Mammary microvascular endothelial cell (primary cell): Measurements from ENCODE around the gene AP2B1. TPM values are rescaled to one million over a fixed set of nuclear protein-coding genes. Genes with fewer than 3 reads are reported as not detected.

Experiments used
- total RNA-seq: library from RNA; depleted of rRNA; stranded (reverse); fragments of >200 nt; gene quantifications from 2 replicates; pipeline ENCODE4 v1.2.3, GENCODE V29; 2015

The AP2B1 gene
- total RNA-seq: 92.9 and 105 TPM in 2 replicates

GRCh38 chr17:35587074-35587961 is at the start of gene AP2B1:
AP2B1 (plus strand) TSS chr17:35587322; CDS start chr17:35594031, 6,709 bp downstream.

GRCh38 chr17:35537601-35538141 is 49.5 kb upstream of the AP2B1 start, which contains the start of gene SLFN12L:
SLFN12L (minus strand) TSS chr17:35537678; CDS start chr17:35522364, 15,314 bp downstream.

GRCh38 chr17:35560703-35561102 is 26.4 kb upstream of the AP2B1 start, which contains the start of gene SLFN14:
SLFN14 (minus strand) TSS chr17:35560819; CDS start chr17:35558062, 2,757 bp downstream.

GRCh38 chr17:35578197-35578928 is 8.8 kb upstream of the AP2B1 start, which contains the start of gene PEX12:
PEX12 (minus strand) TSS chr17:35578571; CDS start chr17:35578021, 550 bp downstream.

GRCh38 chr17:35731239-35731916 is 144.3 kb downstream of the AP2B1 start, which contains the start of gene RASL10B:
RASL10B (plus strand) TSS chr17:35731639; CDS start chr17:35735185, 3,546 bp downstream.

GRCh38 chr17:35752945-35753764 is 166.0 kb downstream of the AP2B1 start, which contains the start of gene GAS2L2:
GAS2L2 (minus strand) TSS chr17:35753239; CDS start chr17:35752850, 389 bp downstream.

GRCh38 chr17:35760587-35760986 is 173.5 kb downstream of the AP2B1 start, which contains the start of gene C17orf50:
C17orf50 (plus strand) TSS chr17:35760887; CDS start chr17:35760942, 55 bp downstream.

Other genes with a start within 250 kb of the AP2B1 start
- 74.9 and 82.3 TPM in 2 replicates for gene SLFN11, start 213.7 kb upstream of the AP2B1 start, total RNA-seq
- gene SLFN12, start 154.8 kb upstream of the AP2B1 start, total RNA-seq: 29.4 and 38.2 TPM in 2 replicates
- 3.6 and 6.2 TPM in 2 replicates for gene SLFN13, start 138.6 kb upstream of the AP2B1 start, total RNA-seq
- gene SLFN12L, start 49.6 kb upstream of the AP2B1 start, total RNA-seq: under 0.01 TPM in 1 of 2 replicates, not detected in the other
- not detected in 2 replicates for gene SLFN14, start 26.5 kb upstream of the AP2B1 start, total RNA-seq
- 4.0 and 5.8 TPM in 2 replicates for gene PEX12, start 8.8 kb upstream of the AP2B1 start, total RNA-seq
- gene RASL10B, start 144.3 kb downstream of the AP2B1 start, total RNA-seq: 0.07 TPM in 1 of 2 replicates, not detected in the other
- not detected in 2 replicates for gene GAS2L2, start 165.9 kb downstream of the AP2B1 start, total RNA-seq
- gene C17orf50, start 173.6 kb downstream of the AP2B1 start, total RNA-seq: not detected in 2 replicates
- gene MMP28, start 208.3 kb downstream of the AP2B1 start, total RNA-seq: 0.07 and 0.44 TPM in 2 replicates
- 21.8 and 28.8 TPM in 2 replicates for gene TAF15, start 222.2 kb downstream of the AP2B1 start, total RNA-seq